Smooth muscle cell (in vitro differentiated cells): ENCODE measurements around the gene SPINT3. TPM values are rescaled to one million over a fixed set of nuclear protein-coding genes. Genes with fewer than 3 reads are reported as not detected.
"Not testable (repeated sequence)": the region's sequence is repeated elsewhere in the genome, so short reads cannot be mapped to it uniquely, and the experiment has no call there.

Source experiments
- DNase-seq: peaks from one replicate; lab custom pipeline; 2025; ENCODE audit not compliant: unreplicated experiment; lab: John Stamatoyannopoulos, UW
- H2AFZ ChIP-seq: fragments of 200-600 bp; sonication (generic); 2 replicates; pipeline ENCODE4 v1.6.0; 2016; ENCODE audit warnings: antibody characterized with exemption, low read depth, mild to moderate bottlenecking
- H3F3A ChIP-seq: fragments of 200-600 bp; sonication (generic); 2 replicates; pipeline ENCODE4 v1.6.0; 2017; ENCODE audit warnings: antibody characterized with exemption, low read depth
- H3K27ac ChIP-seq: fragments of 200-600 bp; sonication (generic); 2 replicates; pipeline ENCODE4 v1.5.1; 2016; ENCODE audit warnings: low read depth, mild to moderate bottlenecking
- H3K27me3 ChIP-seq: fragments of 200-600 bp; sonication (generic); 2 replicates; pipeline ENCODE4 v1.6.1; 2016; ENCODE audit warnings: low read depth, mild to moderate bottlenecking
- H3K36me3 ChIP-seq: fragments of 200-600 bp; sonication (generic); 2 replicates; pipeline ENCODE4 v1.5.1; 2016; ENCODE audit warnings: low read depth
- H3K4me1 ChIP-seq: fragments of 200-600 bp; sonication (generic); 2 replicates; pipeline ENCODE4 v1.5.1; 2016; ENCODE audit warnings: low read depth
- H3K4me2 ChIP-seq: fragments of 200-600 bp; sonication (generic); 2 replicates; pipeline ENCODE4 v1.6.0; 2016; ENCODE audit warnings: mild to moderate bottlenecking
- H3K4me3 ChIP-seq: fragments of 200-600 bp; sonication (generic); 2 replicates; pipeline ENCODE4 v1.5.1; 2016; ENCODE audit warnings: mild to moderate bottlenecking
- H3K79me2 ChIP-seq: fragments of 200-600 bp; sonication (generic); 2 replicates; pipeline ENCODE4 v1.6.0; 2016; ENCODE audit warnings: low read depth, mild to moderate bottlenecking
- H3K9ac ChIP-seq: fragments of 200-600 bp; sonication (generic); 2 replicates; pipeline ENCODE4 v1.6.0; 2016; ENCODE audit warnings: low read depth
- H3K9me3 ChIP-seq: fragments of 200-600 bp; sonication (generic); replicated peaks from 2 replicates; pipeline ENCODE4 v1.5.1; 2016; ENCODE audit warnings: low read depth
- H4K20me1 ChIP-seq: fragments of 200-600 bp; sonication (generic); 2 replicates; pipeline ENCODE4 v1.6.0; 2016; ENCODE audit warnings: low read depth
- CTCF ChIP-seq: fragments of 200-600 bp; sonication (generic); IDR thresholded peaks from 2 replicates; pipeline ENCODE4 v1.5.1; 2017; ENCODE audit warnings: borderline replicate concordance, mild to moderate bottlenecking, antibody characterized with exemption; ENCODE audit not compliant: insufficient read depth, poor library complexity, severe bottlenecking
- WGBS: methylation state at CpG from one replicate; pipeline ENCODE4 v1.1.7; 2016; ENCODE audit warnings: low lambda C conversion rate; 5-methylcytosine and 5-hydroxymethylcytosine counted together
- polyA plus RNA-seq: library from polyadenylated mRNA; unstranded; fragments of >200 nt; fragmentation: Nextera tagmentation; extraction: Ambion mirVana; gene quantifications from 2 replicates; pipeline ENCODE4 v1.2.1, GENCODE V29; 2016
- total RNA-seq: library from RNA; depleted of rRNA; stranded (reverse); fragments of >200 nt; gene quantifications from 2 replicates; pipeline ENCODE4 v1.2.3, GENCODE V29; 2014

The SPINT3 gene
- total and polyA plus RNA-seq, 2 experiments from 2014 or later, result not detected

- WGBS, result 35% methylated on average over 19 of the region's 20 CpGs
- no peak overlapping the region for H3K4me2 ChIP-seq
- no peaks in the 10 kb centered on the region for H3K79me2 ChIP-seq
- H3K27me3 ChIP-seq, result no peaks in the 10 kb centered on the region
- no peaks in the 10 kb centered on the region for H3F3A ChIP-seq
- TF ChIP-seq CTCF, result peak; percentile 14
- H3K4me3 ChIP-seq, result no peak overlapping the region
- H3K9me3 ChIP-seq, result no peaks in the 10 kb centered on the region
- no peak overlapping the region for H3K9ac ChIP-seq
- H3K4me1 ChIP-seq, result peaks cover 6% of the 10 kb centered on the region
- H4K20me1 ChIP-seq, result no peaks in the 10 kb centered on the region
- H3K27ac ChIP-seq, result no peak overlapping the region
- H3K36me3 ChIP-seq, result no peaks in the 10 kb centered on the region
- no peak for DNase-seq
- H2AFZ ChIP-seq, result no peak overlapping the region
Measured at GRCh38 chr20:45487231-45487635, 28.2 kb downstream of the SPINT3 start.

GRCh38 chr20:45485388-45485787 lies 30.0 kb downstream of the SPINT3 start:
- no peak for TF ChIP-seq CTCF
- no peaks in the 10 kb centered on the region for H3K9me3 ChIP-seq
- no peak overlapping the region for H2AFZ ChIP-seq
- H3F3A ChIP-seq, result no peaks in the 10 kb centered on the region
- H3K36me3 ChIP-seq, result no peaks in the 10 kb centered on the region
- no peaks in the 10 kb centered on the region for H3K79me2 ChIP-seq
- no peak overlapping the region for H3K4me2 ChIP-seq
- DNase-seq, result no peak
- H3K27me3 ChIP-seq, result no peaks in the 10 kb centered on the region
- 88% methylated on average over 4 of the region's 4 CpGs for WGBS
- H3K4me3 ChIP-seq, result no peak overlapping the region
- no peak overlapping the region for H3K9ac ChIP-seq
- peaks cover 6% of the 10 kb centered on the region for H3K4me1 ChIP-seq
- H4K20me1 ChIP-seq, result no peaks in the 10 kb centered on the region
- no peak overlapping the region for H3K27ac ChIP-seq

GRCh38 chr20:45484676-45485075 lies 30.7 kb downstream of the SPINT3 start:
- DNase-seq, result no peak
- no peaks in the 10 kb centered on the region for H3F3A ChIP-seq
- H3K4me1 ChIP-seq, result peaks cover 6% of the 10 kb centered on the region
- no peaks in the 10 kb centered on the region for H3K36me3 ChIP-seq
- WGBS, result 47% methylated on average over 6 of the region's 6 CpGs
- H2AFZ ChIP-seq, result no peak overlapping the region
- TF ChIP-seq CTCF, result no peak
- H3K9ac ChIP-seq, result no peak overlapping the region
- no peaks in the 10 kb centered on the region for H4K20me1 ChIP-seq
- H3K9me3 ChIP-seq, result no peaks in the 10 kb centered on the region
- H3K27me3 ChIP-seq, result no peaks in the 10 kb centered on the region
- no peaks in the 10 kb centered on the region for H3K79me2 ChIP-seq
- no peak overlapping the region for H3K4me2 ChIP-seq
- no peak overlapping the region for H3K4me3 ChIP-seq
- no peak overlapping the region for H3K27ac ChIP-seq

- Histone ChIP-seq H3K79me2 (no peaks in the 10 kb centered on the region), H3K4me3 (no peak overlapping the region), H3K4me1 (no peaks in the 10 kb centered on the region), H2AFZ (no peak overlapping the region), H3K27me3 (no peaks in the 10 kb centered on the region), H4K20me1 (no peaks in the 10 kb centered on the region), H3K27ac (no peak overlapping the region), H3K4me2 (no peak overlapping the region), H3K9me3 (no peaks in the 10 kb centered on the region), H3K9ac (no peak overlapping the region), H3F3A (no peaks in the 10 kb centered on the region), H3K36me3 (no peaks in the 10 kb centered on the region)
- WGBS, result 94% methylated on average over 7 of the region's 7 CpGs
- DNase-seq, result no peak
- no peak for TF ChIP-seq CTCF
Measured at GRCh38 chr20:45479822-45480221, 35.6 kb downstream of the SPINT3 start.

GRCh38 chr20:45477530-45478148 lies 37.8 kb downstream of the SPINT3 start:
- H3K79me2 ChIP-seq, H3K9ac ChIP-seq, H4K20me1 ChIP-seq, H3K36me3 ChIP-seq, DNase-seq, H3F3A ChIP-seq, H3K4me3 ChIP-seq, H3K27ac ChIP-seq, H3K9me3 ChIP-seq, H2AFZ ChIP-seq, H3K4me1 ChIP-seq, H3K27me3 ChIP-seq, H3K4me2 ChIP-seq: not testable (repeated sequence)
- 88% methylated on average over 7 of the region's 7 CpGs for WGBS
